NCI-H1436 treated with DMSO at 0.1 percent for 48 hours (cell line): ENCODE measurements around the gene MMP8.
"Not testable (repeated sequence)": the region's sequence is repeated elsewhere in the genome, so short reads cannot be mapped to it uniquely, and the experiment has no call there.

Experiments
- DNase-seq: peaks from one replicate; lab custom pipeline; 2025; lab: John Stamatoyannopoulos, UW

The MMP8 gene, protein sequence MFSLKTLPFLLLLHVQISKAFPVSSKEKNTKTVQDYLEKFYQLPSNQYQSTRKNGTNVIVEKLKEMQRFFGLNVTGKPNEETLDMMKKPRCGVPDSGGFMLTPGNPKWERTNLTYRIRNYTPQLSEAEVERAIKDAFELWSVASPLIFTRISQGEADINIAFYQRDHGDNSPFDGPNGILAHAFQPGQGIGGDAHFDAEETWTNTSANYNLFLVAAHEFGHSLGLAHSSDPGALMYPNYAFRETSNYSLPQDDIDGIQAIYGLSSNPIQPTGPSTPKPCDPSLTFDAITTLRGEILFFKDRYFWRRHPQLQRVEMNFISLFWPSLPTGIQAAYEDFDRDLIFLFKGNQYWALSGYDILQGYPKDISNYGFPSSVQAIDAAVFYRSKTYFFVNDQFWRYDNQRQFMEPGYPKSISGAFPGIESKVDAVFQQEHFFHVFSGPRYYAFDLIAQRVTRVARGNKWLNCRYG

DNA sequence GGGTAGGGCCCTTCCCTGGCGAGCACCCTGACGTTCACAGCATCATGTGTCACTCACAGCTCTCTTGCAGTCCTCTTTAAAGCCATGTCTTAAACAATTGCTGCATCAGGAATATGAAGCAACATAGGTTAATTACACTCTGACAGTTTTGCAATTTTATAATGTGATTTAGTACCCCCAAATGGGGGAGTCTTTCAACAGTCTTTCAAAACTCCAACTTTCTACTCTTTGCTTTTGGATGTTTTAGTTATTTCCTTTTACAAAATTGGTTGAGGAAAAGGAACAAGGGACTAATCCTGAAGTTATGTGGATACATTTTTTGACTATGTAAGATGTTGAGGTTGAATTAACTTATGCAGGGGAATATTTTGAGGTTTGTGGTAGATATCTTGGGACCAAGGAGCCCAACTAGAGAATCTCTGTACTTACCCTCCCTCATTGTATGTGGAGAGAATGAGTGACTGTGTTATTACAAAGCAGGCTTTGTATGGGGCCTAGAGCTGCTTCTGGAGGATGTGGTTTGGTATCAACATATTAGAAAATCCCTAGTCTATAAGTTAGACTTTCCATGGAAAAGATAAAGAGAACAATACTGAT, at the start of gene MMP8:
Gene MMP8, minus strand, starts transcription at position 51 of the 597 bp plus-strand sequence. CDS start 99 bp downstream, outside the sequence.
- DNase-seq, result no peak

DNA sequence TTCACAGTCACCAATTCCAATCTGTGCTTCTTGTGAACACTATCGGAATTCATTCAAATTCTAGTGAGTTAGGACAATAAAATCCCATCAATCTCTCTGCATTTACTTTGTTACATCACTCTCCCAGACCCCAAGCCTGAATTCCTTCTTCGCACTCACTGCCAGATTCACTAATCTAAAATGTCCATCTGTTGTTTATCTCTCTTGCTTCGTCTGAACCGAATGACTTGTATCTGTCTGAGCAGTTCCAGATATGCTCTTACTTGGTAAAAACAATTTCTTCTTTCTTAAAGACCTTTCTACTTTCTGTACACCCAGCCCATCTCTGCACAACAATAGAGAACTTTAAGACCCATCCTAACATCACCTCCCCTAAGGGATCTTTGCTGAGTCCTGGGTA, 48.6 kb upstream of the MMP8 start:
- DNase-seq, result no peak

DNA sequence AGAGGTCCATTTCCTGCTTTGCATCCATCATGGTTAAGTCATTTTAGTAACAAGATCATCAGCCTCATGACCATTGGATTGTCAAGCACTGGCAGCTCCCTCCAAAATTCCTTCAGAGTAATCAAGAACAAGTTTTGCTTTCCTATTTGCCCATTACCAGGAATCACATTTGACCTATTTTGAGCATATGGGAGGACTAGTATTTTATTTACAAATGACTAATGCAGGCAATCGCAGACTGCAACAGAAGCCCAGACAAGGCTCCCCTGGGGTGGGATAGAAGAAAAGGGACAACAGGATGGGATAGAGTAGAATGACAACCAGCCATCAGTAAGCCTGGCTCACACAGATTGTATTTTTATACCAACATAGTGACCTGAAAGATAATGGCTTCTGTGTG, 46.6 kb upstream of the MMP8 start:
- DNase-seq, result no peak

DNA sequence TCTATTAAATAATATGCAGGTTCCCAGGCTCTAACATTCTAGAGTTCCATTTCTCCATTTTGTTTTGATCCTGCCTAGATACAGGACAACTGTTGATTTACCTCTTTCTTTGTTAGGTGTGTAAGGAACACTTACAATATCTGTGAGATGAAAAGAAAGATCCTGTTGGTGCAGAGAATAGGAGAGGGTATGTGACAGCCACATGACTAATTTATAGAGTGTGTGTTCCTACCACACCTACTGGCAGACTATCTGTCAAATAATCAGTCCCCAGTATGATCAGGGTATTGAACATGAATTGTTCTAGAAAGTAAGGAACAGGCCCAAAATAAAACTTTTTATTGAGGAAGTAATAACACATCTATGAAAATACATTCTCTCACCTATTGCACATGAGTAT, 45.4 kb upstream of the MMP8 start:
- DNase-seq, result no peak

DNA sequence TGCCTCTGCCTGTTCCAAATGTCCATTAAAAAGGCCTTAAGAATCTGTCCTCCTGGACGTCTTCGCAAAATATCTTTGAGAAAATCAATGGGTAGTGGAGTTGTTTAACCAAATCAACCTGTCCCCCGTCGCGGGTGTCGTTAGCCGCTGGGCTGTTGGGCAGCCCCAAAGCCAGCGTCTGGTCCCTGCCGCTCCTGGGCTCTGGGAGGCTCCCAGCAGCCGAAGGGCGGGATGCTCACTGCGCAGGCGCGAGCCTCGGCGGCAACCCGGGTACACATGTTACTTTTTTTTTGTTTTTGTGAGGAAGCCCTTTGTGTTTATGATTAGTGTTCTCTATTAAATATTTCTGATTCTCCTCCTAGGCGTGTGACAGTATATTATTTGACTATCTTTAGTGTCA, 43.0 kb upstream of the MMP8 start:
- DNase-seq, result no peak

DNA sequence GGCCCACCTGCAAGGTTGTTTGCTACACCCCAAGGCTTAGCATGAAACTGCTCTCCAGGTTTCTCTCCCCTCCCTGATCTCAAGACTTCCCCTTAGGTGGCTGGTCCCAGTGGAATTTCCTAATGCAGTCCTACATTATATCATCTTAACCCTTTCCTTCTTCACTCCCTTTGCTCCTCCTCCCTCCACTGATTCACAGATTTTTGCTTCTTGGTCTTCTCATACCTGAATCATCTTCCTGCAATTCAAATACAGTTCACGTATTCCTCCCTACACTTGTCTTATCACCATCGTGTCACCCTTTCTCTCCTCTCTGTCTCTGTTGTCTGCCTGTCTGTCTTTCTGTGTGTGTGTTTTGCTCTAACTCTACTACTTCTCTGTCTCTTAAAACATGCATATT, 38.7 kb upstream of the MMP8 start:
- no peak for DNase-seq

DNA sequence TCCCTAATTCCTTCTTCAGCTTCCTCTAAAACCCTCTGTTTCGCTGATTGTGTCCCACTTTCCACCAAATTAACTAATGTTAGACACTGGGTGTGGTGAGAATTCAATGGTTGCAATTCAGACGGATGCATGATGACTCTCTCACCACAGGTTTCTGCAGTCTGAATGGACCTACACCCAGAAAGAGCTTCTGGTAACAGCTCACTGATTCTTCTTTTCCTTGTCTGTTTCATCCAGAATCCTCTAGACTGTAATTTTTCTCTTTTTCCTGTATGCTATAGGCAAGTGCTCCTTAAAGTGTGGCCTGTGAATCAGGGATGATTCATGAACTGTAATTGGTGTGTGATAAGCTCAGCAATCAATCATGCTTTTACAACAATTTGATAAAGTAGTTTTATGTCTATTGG, 37.6 kb upstream of the MMP8 start:
- no peak for DNase-seq

DNA sequence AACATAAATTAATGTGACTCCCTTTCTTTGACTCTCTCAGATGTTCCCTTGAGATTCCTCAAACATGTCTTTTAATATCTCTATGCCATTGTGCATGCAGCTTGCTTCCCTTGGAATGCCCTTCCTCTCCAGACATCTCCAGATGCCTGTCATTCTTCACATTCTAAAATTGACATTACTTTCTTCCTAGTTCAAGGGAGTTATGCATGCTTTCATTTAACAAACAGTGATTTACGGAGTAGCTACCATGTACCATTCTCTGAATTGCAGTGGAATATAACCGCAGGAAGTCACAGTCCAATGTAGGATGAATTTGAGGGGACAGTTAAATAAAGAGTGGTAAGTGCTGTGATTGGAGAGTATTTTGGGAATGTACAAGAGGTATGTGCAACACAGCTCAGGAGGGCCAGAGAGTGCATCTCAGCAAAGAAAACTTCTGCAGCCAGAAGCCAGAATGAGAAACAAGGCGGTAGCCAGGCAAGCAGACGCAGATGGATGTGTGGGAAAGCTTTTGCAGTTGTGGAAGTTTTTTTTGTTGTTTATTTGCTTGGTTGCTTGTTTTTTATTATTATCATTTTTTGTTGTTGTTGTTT, 37.0 kb upstream of the MMP8 start:
- DNase-seq, result no peak

DNA sequence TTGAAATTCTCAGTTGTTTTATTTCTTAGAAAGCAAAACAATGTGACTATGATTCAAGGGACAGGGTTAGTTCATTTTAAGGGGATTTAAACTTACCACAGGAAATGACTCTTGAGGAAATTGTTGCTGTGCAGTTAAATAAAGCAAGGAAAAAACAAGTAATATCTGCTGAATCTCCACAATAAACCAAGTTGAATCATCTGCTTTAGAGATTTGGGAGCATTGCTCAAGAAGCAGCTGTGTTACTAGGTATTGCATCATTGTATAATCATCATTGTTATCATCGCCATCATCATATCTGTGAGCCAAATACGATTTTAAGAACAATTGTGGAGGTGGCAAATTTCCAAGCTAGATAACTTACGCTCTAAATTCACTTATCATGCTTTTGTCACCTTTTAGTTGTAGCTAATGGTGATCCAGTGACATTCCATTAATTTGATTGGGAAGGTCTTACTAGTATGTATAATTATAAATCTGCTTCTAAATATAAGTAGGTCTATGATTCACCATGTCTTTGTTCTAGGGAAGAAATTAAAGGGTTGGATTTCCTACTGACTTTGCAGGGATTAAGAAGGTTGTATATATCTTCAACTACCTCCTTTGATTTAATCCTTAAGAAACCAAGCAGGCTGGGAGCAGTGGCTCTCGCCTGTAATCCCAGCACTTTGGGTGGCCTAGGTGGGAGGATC, 35.7 kb upstream of the MMP8 start:
- no peak for DNase-seq

DNA sequence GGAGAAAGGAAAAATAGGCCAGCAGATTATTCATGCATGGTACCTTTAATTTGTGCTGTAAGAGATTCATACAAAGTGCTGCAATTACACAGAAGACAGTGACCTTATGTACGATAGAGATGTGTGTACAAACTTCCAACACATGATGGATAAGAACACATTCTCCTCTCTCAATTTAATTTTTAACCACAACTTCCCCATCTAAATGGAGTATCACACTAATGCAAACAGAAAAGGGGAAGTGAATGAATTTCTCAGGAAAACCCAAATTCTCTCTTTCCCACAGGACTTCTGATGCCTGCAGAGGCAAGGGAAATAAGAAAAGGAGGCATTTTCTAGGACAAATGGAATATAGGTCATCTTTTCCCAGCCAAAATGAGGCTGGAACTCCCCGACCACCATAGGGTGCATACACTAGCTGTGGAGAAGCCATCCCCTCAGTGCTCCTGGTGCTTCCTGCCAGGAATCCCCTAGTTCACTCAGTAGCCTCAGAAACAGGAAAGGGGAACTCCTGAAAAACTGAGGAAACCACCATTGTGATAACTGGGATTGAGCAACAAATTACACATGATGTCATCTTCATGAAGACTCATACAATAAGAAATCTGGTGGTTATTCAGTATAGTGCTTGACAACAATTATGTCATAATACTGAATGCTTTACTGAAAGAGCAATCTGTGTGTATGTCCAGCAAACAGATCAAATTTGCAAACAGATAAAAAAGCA, 33.2 kb upstream of the MMP8 start:
- DNase-seq, result no peak

DNA sequence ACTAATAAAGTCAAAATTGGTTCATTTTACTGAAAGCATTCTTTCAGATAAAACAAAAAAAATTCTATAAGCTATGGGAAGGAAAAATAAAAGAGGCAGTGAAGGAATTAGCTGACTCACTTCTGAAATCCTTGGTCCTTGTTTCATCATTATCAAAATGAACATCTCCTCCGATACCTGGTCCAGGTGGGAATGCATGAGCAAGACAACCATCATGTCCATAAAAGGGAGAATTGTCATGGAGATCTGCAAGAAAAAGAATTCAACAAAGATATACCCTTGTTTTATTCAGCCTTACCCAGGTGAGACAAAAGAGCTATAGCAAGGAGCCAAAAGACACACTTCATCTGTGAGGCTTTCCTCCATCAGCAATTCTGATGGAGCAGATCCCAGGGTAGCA, 28.5 kb upstream of the MMP8 start:
- DNase-seq, result no peak

DNA sequence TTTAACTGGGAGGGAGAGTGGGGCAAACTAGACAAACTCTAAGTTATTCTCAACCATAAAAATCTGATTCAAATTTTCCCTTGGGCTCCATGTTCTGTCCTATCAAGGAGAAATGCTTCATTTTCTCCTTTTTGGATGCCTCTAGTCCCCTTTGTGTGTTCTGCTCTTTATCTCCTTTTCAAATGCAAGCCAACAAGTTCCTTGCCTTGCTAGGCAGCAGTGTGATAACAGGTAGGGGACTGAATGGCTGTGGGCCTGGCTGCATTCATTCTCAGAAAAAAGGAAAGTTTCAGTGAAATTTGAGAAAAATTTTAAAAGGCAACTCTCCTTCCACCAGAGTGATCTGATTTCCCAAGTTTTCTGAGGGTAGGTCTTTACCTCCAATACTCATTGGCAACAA, 26.9 kb upstream of the MMP8 start:
- DNase-seq, result no peak

DNA sequence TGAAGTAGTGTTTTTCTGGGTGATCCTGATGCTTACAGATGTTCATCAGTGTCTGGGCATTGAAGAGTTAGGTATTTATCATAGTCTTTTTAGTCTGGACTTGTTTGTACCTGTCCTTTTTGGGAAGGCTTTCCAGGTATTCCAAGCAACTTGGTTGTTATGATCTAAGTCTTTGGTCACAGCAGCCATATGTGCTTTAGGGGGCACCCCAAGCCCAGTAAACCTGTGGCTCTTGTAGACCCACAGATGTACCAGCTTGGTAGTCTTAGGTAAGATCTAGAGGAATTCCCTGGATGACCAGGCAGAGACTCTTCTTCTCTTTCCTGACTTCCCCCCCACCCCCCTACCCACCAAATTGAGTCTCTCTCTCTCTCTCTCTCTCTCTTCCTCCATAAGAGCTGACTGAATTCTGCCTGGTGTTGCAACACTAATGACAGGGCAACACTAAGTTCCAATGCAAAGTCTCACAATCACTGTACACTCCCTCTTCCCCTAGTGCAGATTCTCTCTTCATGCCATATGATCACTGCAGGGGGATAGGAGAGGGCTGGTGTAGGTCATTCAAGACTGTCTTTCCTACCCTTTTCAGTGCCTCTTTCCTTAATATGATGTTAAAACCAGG, 24.5 kb upstream of the MMP8 start:
- DNase-seq, result no peak

DNA sequence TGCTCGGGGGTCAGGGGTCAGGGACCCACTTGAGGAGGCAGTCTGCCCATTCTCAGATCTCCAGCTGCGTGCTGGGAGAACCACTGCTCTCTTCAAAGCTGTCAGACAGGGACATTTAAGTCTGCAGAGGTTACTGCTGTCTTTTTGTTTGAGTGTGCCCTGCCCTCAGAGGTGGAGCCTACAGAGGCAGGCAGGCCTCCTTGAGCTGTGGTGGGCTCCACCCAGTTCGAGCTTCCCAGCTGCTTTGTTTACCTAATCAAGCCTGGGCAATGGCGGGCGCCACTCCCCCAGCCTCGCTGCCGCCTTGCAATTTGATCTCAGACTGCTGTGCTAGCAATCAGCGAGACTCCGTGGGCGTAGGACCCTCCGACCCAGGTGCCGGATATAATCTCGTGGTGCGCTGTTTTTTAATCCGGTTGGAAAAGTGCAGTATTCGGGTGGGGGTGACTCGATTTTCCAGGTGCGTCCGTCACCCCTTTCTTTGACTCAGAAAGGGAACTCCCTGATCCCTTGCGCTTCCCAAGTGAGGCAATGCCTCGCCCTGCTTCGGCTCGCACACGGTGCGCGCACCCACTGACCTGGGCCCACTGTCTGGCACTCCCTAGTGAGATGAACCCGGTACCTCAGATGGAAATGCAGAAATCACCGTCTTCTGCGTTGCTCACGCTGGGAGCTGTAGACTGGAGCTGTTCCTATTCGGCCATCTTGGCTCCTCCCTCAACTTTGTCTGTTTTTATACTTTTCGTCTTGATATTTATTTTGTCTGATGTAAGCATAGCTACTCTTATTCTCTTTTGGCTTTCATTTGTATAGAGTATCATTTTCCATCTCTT, 22.2 kb upstream of the MMP8 start:
- not testable (repeated sequence) for DNase-seq

DNA sequence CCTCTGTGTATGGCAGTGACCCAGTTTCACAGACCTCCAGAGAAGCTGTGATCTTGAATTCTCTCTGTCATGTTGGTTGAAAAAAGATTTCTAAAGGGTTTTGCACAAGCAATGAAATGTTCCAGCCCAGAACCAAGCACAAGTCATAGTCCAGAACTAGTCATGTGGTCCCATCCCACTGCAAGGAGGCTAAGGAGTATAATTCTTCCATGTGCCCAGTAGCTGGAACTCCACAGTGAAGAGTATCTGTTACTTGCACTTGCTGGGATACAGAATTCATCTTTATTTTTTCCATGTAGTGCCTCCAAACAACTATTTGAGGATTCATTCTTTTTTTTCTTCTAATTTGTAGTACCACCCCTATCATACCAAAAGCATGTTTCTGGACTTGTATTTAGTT, 9.9 kb upstream of the MMP8 start:
- no peak for DNase-seq

DNA sequence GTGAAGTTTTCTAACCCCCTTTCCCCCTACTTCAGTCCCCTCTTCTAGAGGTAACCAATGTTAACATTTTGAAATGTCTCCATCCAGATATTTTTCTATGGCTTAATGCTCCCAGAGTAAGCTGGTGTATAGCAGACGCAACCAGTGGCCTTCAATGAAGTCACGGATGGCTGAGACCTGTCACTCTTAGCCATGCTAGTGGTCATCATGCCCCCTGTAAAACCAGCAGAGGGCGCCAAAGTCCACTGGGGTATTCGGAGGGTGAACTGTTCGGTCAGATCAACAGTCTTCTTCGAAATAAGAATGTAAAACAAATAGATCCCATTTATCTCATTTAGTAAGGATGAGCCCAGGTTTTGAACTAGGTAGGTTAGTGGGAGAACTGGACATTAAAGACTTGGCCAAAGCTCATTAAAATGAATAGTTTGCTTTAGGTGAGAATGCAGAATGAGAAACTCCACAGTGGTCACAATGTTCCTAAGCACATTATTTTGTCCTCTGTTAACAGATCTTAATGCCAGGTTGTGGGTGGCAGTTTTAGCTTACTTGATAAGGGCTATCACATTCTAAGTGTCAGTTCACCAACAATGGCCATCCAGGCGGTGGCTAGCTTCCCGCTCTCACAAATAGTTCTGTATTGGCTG, 8.6 kb upstream of the MMP8 start:
- DNase-seq, result no peak

DNA sequence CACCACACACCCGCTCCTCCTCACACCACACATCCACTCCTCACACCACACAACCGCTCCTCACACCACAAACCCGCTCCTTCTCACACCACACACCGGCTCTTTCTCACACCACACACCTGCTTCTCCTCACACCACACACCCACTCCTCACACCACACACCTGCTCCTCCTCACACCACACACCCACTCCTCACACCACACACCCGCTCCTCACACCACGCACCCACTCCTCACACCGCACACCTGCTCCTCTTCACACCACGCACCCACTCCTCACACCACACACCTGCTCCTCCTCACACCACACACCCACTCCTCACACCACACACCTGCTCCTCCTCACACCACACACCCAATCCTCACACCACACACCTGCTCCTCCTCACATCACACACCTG, 6.2 kb upstream of the MMP8 start:
- not testable (repeated sequence) for DNase-seq

DNA sequence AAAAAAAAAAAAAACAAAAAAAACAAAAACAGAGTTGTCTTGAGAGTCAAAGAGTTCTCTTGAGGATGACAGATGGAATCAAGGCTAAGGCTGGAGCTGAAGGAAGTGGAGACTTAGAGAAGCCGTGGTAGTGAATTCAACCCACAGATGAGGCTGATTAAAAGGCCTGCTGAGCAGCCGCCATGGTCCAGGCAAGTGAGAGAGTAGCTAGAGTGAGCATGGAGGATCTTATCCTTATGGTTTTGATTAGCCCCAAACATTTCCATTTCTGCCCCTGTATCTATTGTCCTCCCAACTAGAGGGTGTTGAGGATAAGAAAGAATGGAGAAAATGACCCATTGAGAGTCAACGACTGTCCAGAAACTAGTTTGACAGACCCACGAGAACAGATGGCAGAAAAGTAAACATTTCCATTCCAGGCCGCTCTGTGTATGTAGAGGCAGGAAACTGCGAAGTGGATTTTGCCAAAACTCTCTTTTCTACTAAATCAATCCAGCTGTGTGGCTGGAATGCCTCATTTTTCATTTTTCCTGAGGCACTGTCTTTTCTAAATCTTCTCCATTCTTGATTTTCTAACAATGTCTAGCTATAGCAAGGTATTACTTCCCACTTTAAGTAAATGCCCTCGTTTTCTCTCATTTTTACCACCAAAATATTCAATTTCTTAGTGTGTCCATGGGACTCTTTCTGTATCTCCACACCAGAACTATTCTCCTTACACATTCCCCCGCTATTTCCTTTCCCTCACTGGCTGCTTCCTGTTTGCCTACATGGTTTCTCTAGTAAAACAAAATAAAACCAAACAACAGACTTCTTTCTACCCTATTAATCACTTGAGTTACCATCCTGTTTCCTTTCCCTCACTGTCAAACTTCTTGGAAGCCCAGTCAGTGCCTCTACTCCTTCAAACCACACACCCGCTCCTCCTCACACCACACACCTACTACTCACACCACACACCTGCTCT, 5.4 kb upstream of the MMP8 start:
- DNase-seq, result no peak

DNA sequence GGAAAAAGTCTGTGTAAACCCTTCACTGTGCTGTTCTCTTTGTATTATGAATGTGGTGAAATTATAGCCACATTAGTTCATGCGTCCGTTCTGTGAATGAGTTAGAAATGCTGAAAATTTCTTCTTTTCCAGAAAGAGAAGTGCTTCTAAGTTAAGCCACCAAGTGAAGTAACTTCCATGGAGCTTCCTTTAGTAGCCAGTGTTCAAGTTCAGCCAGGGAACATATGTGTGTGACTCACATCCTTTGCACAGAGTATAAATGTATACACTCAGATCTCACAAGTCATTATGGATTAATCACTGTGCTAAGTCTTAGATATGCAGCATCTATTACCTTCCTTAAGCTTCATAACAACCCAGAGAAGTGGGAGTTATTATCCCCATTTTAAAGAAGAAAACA, 3.1 kb upstream of the MMP8 start:
- DNase-seq, result no peak
